Kidney (tissue), 14 donors: ENCODE measurements around the gene RPTOR. TPM values are rescaled to one million over a fixed set of nuclear protein-coding genes. Genes with fewer than 3 reads are reported as not detected.

Experiments
- DNase-seq, 5 donors: peaks; one replicate each; pipeline ENCODE4 v3.0.0-alpha.2; 2013 to 2020
- FAIRE-seq: peaks from 2 replicates; lab custom pipeline; 2012; peaks lifted over from hg19 to GRCh38; lab: Jason Lieb, UNC
- H3K27ac ChIP-seq, 2 donors: one replicate each; pipeline ENCODE4 v1.7.0; 2013; ENCODE audit warnings: low read depth in 2 of 2, low read length in 2 of 2, inconsistent platforms in 1 of 2
- H3K27me3 ChIP-seq: one replicate; pipeline ENCODE4 v1.7.1; 2013; ENCODE audit warnings: low read length, inconsistent platforms; ENCODE audit not compliant: control insufficient read depth, insufficient read depth
- H3K36me3 ChIP-seq, 3 donors: one replicate each; pipeline versions ENCODE4 v1.7.0 to v1.7.1; 2013; ENCODE audit warnings: low read length in 3 of 3, control low read depth in 1 of 3, inconsistent platforms in 1 of 3; ENCODE audit not compliant: insufficient read depth in 3 of 3, control insufficient read depth in 2 of 3
- H3K4me1 ChIP-seq, 3 donors: one replicate each; pipeline versions ENCODE4 v1.7.0 to v1.7.1; 2013; ENCODE audit warnings: low read length in 3 of 3, inconsistent platforms in 1 of 3, low read depth in 1 of 3; ENCODE audit not compliant: control insufficient read depth in 2 of 3, insufficient read depth in 2 of 3
- H3K4me3 ChIP-seq, 3 donors: one replicate each; pipeline versions ENCODE4 v1.7.0 to v1.8.1; 2013; ENCODE audit warnings: low read length in 3 of 3, control low read depth in 1 of 3, inconsistent platforms in 1 of 3
- H3K9ac ChIP-seq, 3 donors: one replicate each; pipeline versions ENCODE4 v1.7.0 to v1.7.1; 2013; ENCODE audit warnings: low read length in 3 of 3, control low read depth in 1 of 3, inconsistent platforms in 1 of 3
- H3K9me3 ChIP-seq, 3 donors: one replicate each; pipeline versions ENCODE4 v1.7.0 to v1.7.1; 2013; ENCODE audit warnings: low read length in 3 of 3, control low read depth in 1 of 3, inconsistent platforms in 1 of 3; ENCODE audit not compliant: control insufficient read depth in 2 of 3, insufficient read depth in 1 of 3
- CTCF ChIP-seq: IDR thresholded peaks from 3 replicates; pipeline ENCODE4 v1.5.1; 2012; ENCODE audit warnings: mild to moderate bottlenecking, moderate library complexity, borderline replicate concordance; ENCODE audit not compliant: insufficient read depth; ENCODE audit errors: extremely low read depth
- intact Hi-C: fragments of 100-400 bp; cut with DNase I; formaldehyde crosslinking; loops from one replicate; pipeline ENCODE4 v1.11.1; 2022
- polyA plus RNA-seq: library from polyadenylated mRNA; stranded (reverse); fragments of 350-450 nt; fragmentation: Illumina TruSeq; extraction: RNeasy Lipid Tissue Mini Kit (QIAGEN cat#74804); gene quantifications from one replicate; pipeline ENCODE4 v1.2.3, GENCODE V29; 2014; ENCODE audit warnings: low read depth, low replicate concordance; ENCODE audit not compliant: insufficient read depth
- total RNA-seq: library from RNA; stranded (reverse); fragmentation: NEBNext Ultra II Directional; extraction: Animal tissue kit (Norgen Biotek cat#: 25700); gene quantifications from one replicate; pipeline ENCODE4 v1.2.1, GENCODE V29; 2021
- donor health status: control.
- donor health status: control.
- donor health status: control.
- donor health status: control.
- donor health status: control.
- donor health status: DM: yes; HTN: yes; CAD: no.
- donor health status: Normal renal cell carcinoma (clear cell type).

Gene RPTOR
- total and polyA plus RNA-seq, 2 donors from 2014 or later, result 5.5 to 37.6 TPM

GRCh38 chr17:80594431-80595269 is 50.0 kb downstream of the RPTOR start:
- Histone ChIP-seq H3K9ac (no peak overlapping the region), H3K4me1 (peaks cover 0 to 8% (median 0%) of the 10 kb centered on the region in 3 donors), H3K27me3 (no peaks in the 10 kb centered on the region), H3K9me3 (no peaks in the 10 kb centered on the region), H3K36me3 (no peaks in the 10 kb centered on the region), H3K4me3 (no peak overlapping the region), H3K27ac (no peak overlapping the region)
- TF ChIP-seq CTCF, result no peak
- FAIRE-seq (no peak), DNase-seq (no peak)
- intact Hi-C loops, result no loop called here

GRCh38 chr17:80596760-80597608 is 52.3 kb downstream of the RPTOR start:
- Histone ChIP-seq H3K36me3 (no peaks in the 10 kb centered on the region), H3K27ac (no peak overlapping the region), H3K27me3 (no peaks in the 10 kb centered on the region), H3K4me1 (peaks cover 0 to 11% (median 0%) of the 10 kb centered on the region in 3 donors), H3K9me3 (no peaks in the 10 kb centered on the region), H3K9ac (no peak overlapping the region), H3K4me3 (no peak overlapping the region)
- intact Hi-C loops, result no loop called here
- no peak for TF ChIP-seq CTCF
- DNase-seq (no peak), FAIRE-seq (no peak)

GRCh38 chr17:80598813-80599545 is 54.3 kb downstream of the RPTOR start:
- intact Hi-C loops, result no loop called here
- no peaks in the 10 kb centered on the region for H3K27me3 ChIP-seq
- no peak overlapping the region for H3K4me3 ChIP-seq
- no peaks in the 10 kb centered on the region for H3K9me3 ChIP-seq
- DNase-seq, result no peak
- no peak overlapping the region for H3K27ac ChIP-seq
- peaks cover 0 to 11% (median 0%) of the 10 kb centered on the region in 3 donors for H3K4me1 ChIP-seq
- TF ChIP-seq CTCF, result no peak
- H3K9ac ChIP-seq, result no peak overlapping the region
- FAIRE-seq, result no peak
- no peaks in the 10 kb centered on the region for H3K36me3 ChIP-seq
